K562 (cell line): ENCODE measurements around the gene GCHFR. TPM values are rescaled to one million over a fixed set of nuclear protein-coding genes. Genes with fewer than 3 reads are reported as not detected.

ENCODE experiments used
- ATAC-seq: fragments of 200-7000 bp; cut with Tn5 transposase; 3 replicates; pipeline ENCODE4 v1.9.1; 2020; ENCODE audit warnings: moderate library complexity
- BruUV-seq: library from RNA; stranded (reverse); fragments of 400-500 nt; replicated peaks from 2 replicates; lab custom pipeline; 2021; lab: Mats Ljungman, UMichigan
- CTCF ChIA-PET: fragments of 300-600 bp; formaldehyde crosslinking; extraction: SDS; loops from one replicate; lab custom pipeline; 2021; ENCODE audit warnings: low intra/inter-chr PET ratio; lab: Yijun Ruan, JAX
- POLR2A ChIA-PET: fragments of 300-600, 350-650 bp; sonication (Branson Sonifier 250); formaldehyde crosslinking; extraction: SDS; loops from one replicate; lab custom pipeline; 2021; ENCODE audit warnings: antibody characterized with exemption, inconsistent platforms; lab: Yijun Ruan, JAX
- DNase-seq, 4 experiments: peaks; one replicate each; pipeline versions ENCODE4 v3.0.0 to v3.0.0-alpha.2; 2011 to 2018; ENCODE audit warnings: low spot score in 3 of 4, mixed read lengths in 3 of 4; ENCODE audit errors: extremely low read depth in 1 of 4
- FAIRE-seq: peaks from 2 replicates; lab custom pipeline; 2011; peaks lifted over from hg19 to GRCh38; lab: Jason Lieb, UNC
- H2AFZ ChIP-seq: 2 replicates; pipeline ENCODE4 v1.6.0; 2011; ENCODE audit warnings: low read depth, low read length, control low read depth, inconsistent platforms
- H3K27ac ChIP-seq: fragments of 200-600 bp; 3 replicates; pipeline ENCODE4 v1.8.0; 2011; ENCODE audit warnings: low read depth, mild to moderate bottlenecking, control low read depth, inconsistent platforms, low read length, moderate library complexity, mixed read lengths; ENCODE audit errors: extremely low read depth
- H3K27me3 ChIP-seq, 2 experiments: fragments of 300-600 bp in 1 of 2; 2 replicates in 1 of 2; 3 replicates in 1 of 2; pipeline versions ENCODE4 v1.6.0 to v1.8.0; 2011; ENCODE audit warnings: inconsistent platforms in 2 of 2, low read length in 2 of 2, mild to moderate bottlenecking in 1 of 2, mixed read lengths in 1 of 2, moderate library complexity in 1 of 2; ENCODE audit not compliant: control insufficient read depth in 2 of 2, insufficient read depth in 2 of 2
- H3K36me3 ChIP-seq: fragments of 300-600 bp; 3 replicates; pipeline ENCODE4 v1.8.0; 2011; ENCODE audit warnings: mild to moderate bottlenecking, low read length, inconsistent platforms; ENCODE audit not compliant: control insufficient read depth, insufficient read depth
- H3K4me1 ChIP-seq, 2 experiments: fragments of 200-600 bp in 1 of 2; replicated peaks in 1 of 2; 2 replicates in 1 of 2; 3 replicates in 1 of 2; pipeline versions ENCODE4 v1.5.1 to v1.8.0; 2011; ENCODE audit warnings: inconsistent platforms in 2 of 2, low read length in 2 of 2, mild to moderate bottlenecking in 1 of 2, mixed read lengths in 1 of 2, moderate library complexity in 1 of 2; ENCODE audit not compliant: control insufficient read depth in 2 of 2, insufficient read depth in 2 of 2
- H3K4me2 ChIP-seq: 2 replicates; pipeline ENCODE4 v1.6.1; 2011; ENCODE audit warnings: low read length, control low read depth, inconsistent platforms, mixed read lengths; ENCODE audit not compliant: insufficient read depth
- H3K4me3 ChIP-seq: fragments of 200-600 bp; sonication (generic), shearing (Covaris generic); 2 replicates; pipeline ENCODE4 v1.5.1; 2016; ENCODE audit warnings: control low read depth, inconsistent platforms
- H3K79me2 ChIP-seq: fragments of 200-600 bp; 3 replicates; pipeline ENCODE4 v1.8.0; 2011; ENCODE audit warnings: low read length, inconsistent platforms; ENCODE audit not compliant: control insufficient read depth, insufficient read depth
- H3K9ac ChIP-seq, 2 experiments: 2 replicates each; pipeline versions ENCODE4 v1.6.0 to v1.6.1; 2011; ENCODE audit warnings: low read depth in 2 of 2, low read length in 2 of 2, control low read depth in 1 of 2, inconsistent platforms in 1 of 2, mild to moderate bottlenecking in 1 of 2, mixed read lengths in 1 of 2; ENCODE audit not compliant: insufficient read depth in 1 of 2
- H3K9me1 ChIP-seq: one replicate; pipeline ENCODE4 v1.6.0; 2011; ENCODE audit warnings: inconsistent platforms, mild to moderate bottlenecking, low read length, moderate library complexity; ENCODE audit not compliant: control insufficient read depth, insufficient read depth
- H3K9me3 ChIP-seq: replicated peaks from 2 replicates; pipeline ENCODE4 v1.5.1; 2011; ENCODE audit warnings: low read depth, low read length, inconsistent platforms; ENCODE audit not compliant: control insufficient read depth, insufficient read depth
- H4K20me1 ChIP-seq: replicated peaks from 2 replicates; pipeline ENCODE4 v1.6.1; 2011; ENCODE audit warnings: low read length, inconsistent platforms, mixed read lengths; ENCODE audit not compliant: control insufficient read depth, insufficient read depth
- DMBX1 ChIP-seq: fragments of 250-450 bp; sonication (Bioruptor Pico); IDR thresholded peaks from 2 replicates; pipeline ENCODE4 v1.8.0; 2022; ENCODE audit warnings: inconsistent platforms, mild to moderate bottlenecking, moderate library complexity, borderline replicate concordance
- L3MBTL2 ChIP-seq: fragments of 450-650 bp; IDR thresholded peaks from 2 replicates; pipeline ENCODE4 v1.6.1; 2016; ENCODE audit warnings: mild to moderate bottlenecking, moderate library complexity
- RBM25 ChIP-seq: fragments of 200-400 bp; formaldehyde crosslinking; IDR thresholded peaks from 2 replicates; pipeline ENCODE4 v1.6.1; 2018; ENCODE audit warnings: low read length, low read depth, moderate library complexity; ENCODE audit not compliant: severe bottlenecking
- RBM39 ChIP-seq: fragments of 200-400 bp; formaldehyde crosslinking; optimal IDR thresholded peaks from 2 replicates; pipeline ENCODE3; 2018; ENCODE audit warnings: low read depth, low read length
- SP1 ChIP-seq: sonication (generic); formaldehyde crosslinking; IDR thresholded peaks from 2 replicates; pipeline ENCODE4 v1.8.1; 2022; ENCODE audit warnings: mild to moderate bottlenecking, missing genetic modification reagents
- TAF15 ChIP-seq: fragments of 200-400 bp; formaldehyde crosslinking; IDR thresholded peaks from 2 replicates; pipeline ENCODE4 v1.6.1; 2017; ENCODE audit warnings: mild to moderate bottlenecking, low read depth, low read length, moderate library complexity
- ZNF121 ChIP-seq: sonication (generic); formaldehyde crosslinking; conservative IDR thresholded peaks from 2 replicates; pipeline ENCODE4 v1.8.0; 2022; ENCODE audit warnings: missing genetic modification reagents
- WGBS: fragments of 100-300 bp; shearing (Covaris generic); methylation state at CpG from one replicate; pipeline ENCODE4 v1.1.6; 2016; ENCODE audit warnings: low coverage, mixed read lengths; ENCODE audit not compliant: insufficient coverage; ENCODE audit errors: missing lambda C conversion rate; 5-methylcytosine and 5-hydroxymethylcytosine counted together
- in situ Hi-C: fragments of 300-500 bp; cut with MboI; formaldehyde crosslinking; loops from 4 replicates; pipeline ENCODE4 v1.15.0; 2018; ENCODE audit warnings: inconsistent platforms, mixed read lengths
- intact Hi-C: fragments of 100-400 bp; cut with micrococcal nuclease; formaldehyde crosslinking; loops from 2 replicates; pipeline ENCODE4 v1.14.2; 2022
- polyA plus RNA-seq, 8 experiments: library from polyadenylated mRNA; depleted of rRNA in 4 of 8; stranded (reverse) in 5 of 8; unstranded in 3 of 8; fragments of >200 nt; fragmentation: Nextera tagmentation in 2 of 8; fragmentation: Illumina TruSeq in 1 of 8; extraction: Ambion mirVana in 2 of 8; extraction: Trizol in 1 of 8; gene quantifications; 2 replicates each; pipeline versions ENCODE4 v1.2.1 to v1.2.3, GENCODE V29; 2011 to 2014; ENCODE audit warnings: inconsistent platforms in 1 of 8, missing spikeins in 1 of 8
- total RNA-seq, 7 experiments: library from RNA; depleted of rRNA in 6 of 7; stranded (reverse); fragments of >200 nt in 6 of 7; fragmentation: Illumina TruSeq in 2 of 7; extraction: Trizol in 2 of 7; gene quantifications; 2 replicates each; pipeline versions ENCODE4 v1.2.1 to v1.2.3, GENCODE V29; 2011 to 2021; ENCODE audit warnings: low replicate concordance in 1 of 7
- TF ChIP-seq, protein P1 (sequence below): sonication (generic); IDR thresholded peaks from 2 replicates; pipeline ENCODE4 v1.6.1; 2016

The GCHFR gene
- total and polyA plus RNA-seq, 9 of the 15 experiments (the other 6 are each of a cell fraction or from before 2014, with no cell fraction given) = 8.7 to 83.5 (median 20.8) TPM

DNA sequence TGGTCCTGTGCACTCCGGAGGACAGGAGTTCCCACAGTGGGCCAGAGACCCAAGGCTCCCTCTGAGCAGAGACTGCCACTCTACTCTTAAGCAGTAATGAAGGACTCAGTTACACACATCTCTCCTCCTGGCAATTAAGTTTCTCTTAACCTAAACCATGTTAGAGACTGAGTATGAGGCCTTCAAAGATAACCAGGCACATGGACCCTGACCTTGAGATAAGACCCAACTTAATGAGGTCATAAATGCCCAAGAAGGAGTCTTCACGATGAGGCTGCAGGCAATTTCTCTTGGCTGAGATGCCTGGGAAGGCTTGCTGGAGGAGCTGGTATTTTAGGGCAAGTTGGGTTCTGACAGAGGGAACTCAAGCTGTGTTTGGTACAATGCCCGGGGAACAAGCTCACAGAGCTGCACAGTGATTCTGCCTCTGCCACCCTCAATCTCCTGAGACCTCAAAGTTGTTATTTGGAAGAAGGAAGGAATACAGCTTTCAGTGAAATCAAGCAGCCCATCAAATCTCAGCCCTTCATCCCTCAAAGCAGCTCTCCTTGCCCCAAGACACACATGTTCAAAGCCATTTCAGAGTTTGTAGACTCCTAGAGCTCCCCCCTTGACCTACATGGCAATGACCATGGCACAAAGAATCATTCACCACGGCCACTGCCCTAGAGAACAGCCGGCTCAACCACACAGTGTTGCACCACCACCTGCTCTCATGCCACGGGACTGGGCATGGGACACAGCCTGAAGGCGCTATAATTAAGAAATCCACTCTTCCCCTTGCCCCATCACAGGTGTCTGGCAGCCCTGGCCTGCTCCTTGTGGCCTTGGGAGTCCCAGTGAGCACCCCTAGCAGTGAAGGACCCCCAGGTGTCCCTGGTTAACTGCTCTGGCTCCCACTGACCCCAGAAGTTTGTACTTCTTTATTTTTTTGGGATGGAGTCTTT lies 15.9 kb upstream of the GCHFR start (continued):
- TF ChIP-seq SP1 (CRISPR knock-in tag) (no peak), TAF15 (no peak), DMBX1 (CRISPR knock-in tag) (peak; percentile 32; the same call in 1 of the 2 replicates), L3MBTL2 (peak; percentile 87)
- TF ChIP-seq, protein P1, sequence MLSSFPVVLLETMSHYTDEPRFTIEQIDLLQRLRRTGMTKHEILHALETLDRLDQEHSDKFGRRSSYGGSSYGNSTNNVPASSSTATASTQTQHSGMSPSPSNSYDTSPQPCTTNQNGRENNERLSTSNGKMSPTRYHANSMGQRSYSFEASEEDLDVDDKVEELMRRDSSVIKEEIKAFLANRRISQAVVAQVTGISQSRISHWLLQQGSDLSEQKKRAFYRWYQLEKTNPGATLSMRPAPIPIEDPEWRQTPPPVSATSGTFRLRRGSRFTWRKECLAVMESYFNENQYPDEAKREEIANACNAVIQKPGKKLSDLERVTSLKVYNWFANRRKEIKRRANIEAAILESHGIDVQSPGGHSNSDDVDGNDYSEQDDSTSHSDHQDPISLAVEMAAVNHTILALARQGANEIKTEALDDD = peak; percentile 92

DNA sequence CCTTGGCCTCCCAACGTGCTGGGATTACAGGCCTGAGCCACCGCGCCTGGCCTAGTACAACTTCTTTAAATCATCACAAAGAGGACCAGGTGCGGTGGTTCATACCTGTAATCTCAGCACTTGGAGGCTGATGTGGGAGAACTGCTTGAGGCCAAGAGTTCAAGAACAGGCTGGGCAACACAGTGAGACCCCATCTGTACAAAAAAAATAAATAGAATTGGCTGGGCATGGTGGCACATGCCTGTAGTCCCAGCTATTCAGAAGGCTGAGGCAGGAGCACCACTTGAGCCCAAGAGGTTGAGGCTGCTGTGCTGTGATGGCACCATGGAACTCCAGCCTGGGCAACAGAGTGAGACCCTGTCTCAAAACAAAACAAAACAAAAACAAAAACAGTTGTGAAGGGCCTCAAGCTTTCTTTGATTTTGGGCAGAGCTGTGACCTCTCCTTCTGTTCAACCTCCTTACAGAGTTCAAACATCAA lies 14.7 kb upstream of the GCHFR start:
- in situ Hi-C loops (no loop called here), intact Hi-C loops (no loop called here)
- H3K27ac ChIP-seq = no peak overlapping the region
- no peaks in the 10 kb centered on the region for H3K9me1 ChIP-seq
- peaks cover 84% of the 10 kb centered on the region for H3K36me3 ChIP-seq
- H3K9ac ChIP-seq = no peak overlapping the region
- H3K79me2 ChIP-seq = peaks cover 69% of the 10 kb centered on the region
- ChIA-PET CTCF (no interaction called here), POLR2A (interaction anchor here (1.1 to 3.1 kb wide), 3 partner anchors 15 to 54 kb away, joined by 3 to 18 read pairs (median 9); partner anchors contain the start of genes GCHFR and RAD51)
- no peak for DNase-seq
- peaks cover 8% of the 10 kb centered on the region; the same call in 1 of the 2 replicates for H4K20me1 ChIP-seq
- TF ChIP-seq RBM25 (peak; percentile 10), ZNF121 (peak; percentile 93), RBM39 (no peak)
- no peak overlapping the region for H3K4me2 ChIP-seq
- no peaks in the 10 kb centered on the region for H3K27me3 ChIP-seq
- BruUV-seq = no TSS peak
- no peaks in the 10 kb centered on the region for H3K9me3 ChIP-seq
- peaks cover 53 to 55% of the 10 kb centered on the region in 2 experiments for H3K4me1 ChIP-seq
- WGBS = 92% methylated on average over 4 of the region's 4 CpGs
- FAIRE-seq = no peak
- H2AFZ ChIP-seq = no peak overlapping the region
- H3K4me3 ChIP-seq = no peak overlapping the region
- no peak for ATAC-seq
